ENCODE measurements around the gene CADPS2.
"Not testable (repeated sequence)": the region's sequence is repeated elsewhere in the genome, so short reads cannot be mapped to it uniquely, and the experiment has no call there.

The CADPS2 gene

DNA sequence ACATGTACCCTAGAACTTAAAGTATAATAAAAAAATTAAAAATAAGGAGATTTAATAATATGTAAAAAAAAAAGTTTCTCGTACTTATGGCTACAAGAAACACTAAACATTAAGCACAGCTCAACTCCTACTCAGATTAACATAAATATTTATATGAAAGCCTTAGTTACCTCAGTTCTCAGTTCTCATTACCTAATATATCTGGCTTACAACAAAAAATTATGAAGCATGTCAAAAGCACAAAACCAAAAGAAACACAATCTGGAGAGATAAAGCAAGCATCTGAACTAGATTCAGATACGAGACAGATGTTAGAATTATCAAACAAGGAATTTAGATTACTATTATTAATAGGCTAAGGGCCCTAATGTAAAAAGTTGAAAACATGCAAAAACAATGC, 227.4 kb downstream of the CADPS2 start:
- no peak for DNase-seq

DNA sequence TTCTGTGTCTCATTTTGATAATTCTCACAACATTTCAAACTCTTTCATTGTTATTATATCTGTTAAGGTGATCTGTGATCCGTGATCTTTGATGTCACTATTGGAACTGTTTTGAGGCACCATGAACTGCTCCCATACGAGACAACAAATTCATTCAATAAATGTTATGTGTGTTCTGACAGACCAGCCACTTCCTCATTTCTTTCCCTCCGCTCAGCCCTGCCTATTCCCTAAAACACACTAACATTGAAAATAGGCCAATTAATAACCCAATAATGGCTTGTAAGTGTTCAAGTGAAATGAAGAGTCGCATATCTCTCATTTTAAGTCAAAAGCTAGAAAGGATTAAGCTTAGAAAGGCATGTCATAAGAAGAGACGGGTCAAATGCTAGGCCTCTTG, 232.6 kb downstream of the CADPS2 start:
- DNase-seq = no peak

GRCh38 chr7:122652876-122653275, 233.4 kb downstream of the CADPS2 start:
- no peak for DNase-seq

- no peak for DNase-seq
Observed at GRCh38 chr7:122651451-122651850, 234.8 kb downstream of the CADPS2 start.

GRCh38 chr7:122643250-122643649, 243.0 kb downstream of the CADPS2 start:
- no peak for DNase-seq

GRCh38 chr7:122638459-122638858, 247.8 kb downstream of the CADPS2 start:
- no peak for DNase-seq

DNA sequence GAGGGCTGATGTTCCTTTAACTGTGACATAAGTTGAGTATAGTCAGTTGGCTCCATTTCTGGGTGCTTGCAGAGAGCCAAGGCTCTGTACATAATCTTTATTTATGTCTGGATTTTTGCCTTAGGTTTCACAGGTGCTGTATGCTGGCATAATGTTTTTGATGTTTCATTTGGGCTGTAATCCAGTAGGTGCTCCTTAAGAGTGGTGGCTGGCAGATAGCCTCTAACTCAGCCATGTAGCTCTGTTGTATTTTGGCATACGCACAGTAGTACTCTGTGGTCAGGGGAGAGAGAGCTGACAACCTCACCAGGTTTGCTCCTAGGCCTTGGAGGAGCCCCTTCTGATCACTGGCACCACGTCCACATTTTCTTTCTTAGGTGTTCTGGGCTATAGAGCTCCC, 248.5 kb downstream of the CADPS2 start:
- DNase-seq = no peak

DNA sequence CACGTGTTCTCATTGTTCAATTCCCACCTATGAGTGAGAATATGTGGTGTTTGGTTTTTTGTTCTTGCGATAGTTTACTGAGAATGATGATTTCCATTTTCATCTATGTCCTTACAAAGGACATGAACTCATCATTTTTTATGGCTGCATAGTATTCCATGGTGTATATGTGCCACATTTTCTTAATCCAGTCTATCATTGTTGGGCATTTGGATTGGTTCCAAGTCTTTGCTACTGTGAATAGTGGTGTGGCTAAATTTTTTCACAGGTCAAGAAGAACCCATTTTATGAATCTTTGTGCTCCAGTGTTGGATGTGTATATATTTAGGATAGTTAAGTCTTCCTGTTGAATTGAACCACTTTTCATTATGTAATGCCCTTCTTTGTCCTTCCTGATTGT, 250.8 kb downstream of the CADPS2 start:
- DNase-seq = not testable (repeated sequence)

GRCh38 chr7:122633472-122633871, 252.8 kb downstream of the CADPS2 start:
- no peak for DNase-seq

- DNase-seq = no peak
Observed at GRCh38 chr7:122632238-122632637, 254.0 kb downstream of the CADPS2 start.

GRCh38 chr7:122629412-122629953, 256.8 kb downstream of the CADPS2 start:
- no peak for DNase-seq

DNA sequence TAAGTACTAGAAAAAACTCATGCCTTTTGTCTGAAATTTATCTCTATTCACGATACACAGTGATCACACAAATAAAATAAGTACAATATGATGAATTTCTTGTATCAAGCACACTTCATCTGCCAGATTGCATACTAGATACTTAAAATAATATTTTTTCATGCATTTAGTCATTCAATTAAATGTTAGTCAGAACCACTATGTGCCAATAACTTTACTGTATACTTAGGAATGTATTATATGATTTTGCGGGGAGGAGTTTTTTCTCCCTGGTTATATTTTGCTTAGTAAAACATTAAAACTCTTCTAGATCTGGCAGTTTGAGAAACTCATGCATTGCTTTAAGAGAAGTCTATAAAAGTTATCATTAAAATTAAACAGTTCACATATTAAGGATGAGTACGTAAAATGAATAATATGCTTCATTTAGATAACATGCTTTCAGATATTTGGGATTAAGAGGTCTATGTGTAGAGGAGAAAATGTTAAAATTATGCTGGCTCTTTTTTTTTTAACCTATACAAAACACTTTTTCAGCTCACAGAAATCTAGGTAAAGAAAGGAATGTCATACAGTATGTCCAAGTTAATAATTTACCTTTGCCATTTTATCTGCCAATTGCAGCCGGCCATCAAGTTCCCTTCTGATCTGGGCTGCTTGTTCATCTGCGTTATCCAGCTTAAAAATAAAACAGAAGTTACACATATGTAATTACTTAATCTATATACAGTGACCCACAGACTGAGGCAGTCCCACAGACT, 257.4 kb downstream of the CADPS2 start:
- no peak for DNase-seq

DNA sequence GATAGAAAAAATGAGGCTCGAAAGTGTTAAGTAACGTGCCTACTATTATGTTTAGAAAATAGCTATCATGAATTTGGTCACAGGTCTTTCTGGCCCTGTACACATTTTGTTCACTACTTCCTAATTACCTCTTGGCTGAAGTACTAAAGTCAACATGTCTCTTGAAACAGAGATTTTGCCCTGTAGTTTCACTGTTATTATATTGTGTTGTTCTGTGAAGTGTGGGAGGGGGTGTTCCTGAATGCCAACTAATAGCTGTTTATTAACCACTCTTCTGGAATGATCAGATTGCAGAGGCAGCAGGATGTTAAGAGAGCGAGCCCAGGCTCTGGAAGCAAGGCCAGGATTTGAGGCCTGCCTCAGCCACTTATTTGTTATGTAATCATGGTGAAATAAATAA, 259.5 kb downstream of the CADPS2 start:
- DNase-seq = no peak

DNA sequence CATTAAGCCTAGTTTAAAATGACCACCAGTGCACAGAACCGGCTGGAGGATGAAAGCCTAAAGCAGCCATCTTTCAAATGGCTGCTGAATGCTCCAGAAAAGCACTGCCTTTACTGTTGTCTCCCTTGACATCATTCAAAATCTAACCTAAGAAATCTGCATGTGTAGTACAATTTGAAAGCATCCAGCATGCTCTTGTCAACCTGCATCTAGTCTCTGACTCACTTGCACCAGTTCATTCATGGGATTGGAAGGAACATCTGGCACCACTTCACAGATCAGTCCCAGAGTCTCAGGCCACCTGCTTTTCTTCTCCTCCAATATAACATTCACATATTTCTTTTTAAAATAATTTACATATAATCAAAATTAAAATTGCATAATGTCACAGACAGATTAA, 263.6 kb downstream of the CADPS2 start:
- no peak for DNase-seq

- no peak for DNase-seq
Observed at GRCh38 chr7:122619664-122620063, 266.6 kb downstream of the CADPS2 start.

DNA sequence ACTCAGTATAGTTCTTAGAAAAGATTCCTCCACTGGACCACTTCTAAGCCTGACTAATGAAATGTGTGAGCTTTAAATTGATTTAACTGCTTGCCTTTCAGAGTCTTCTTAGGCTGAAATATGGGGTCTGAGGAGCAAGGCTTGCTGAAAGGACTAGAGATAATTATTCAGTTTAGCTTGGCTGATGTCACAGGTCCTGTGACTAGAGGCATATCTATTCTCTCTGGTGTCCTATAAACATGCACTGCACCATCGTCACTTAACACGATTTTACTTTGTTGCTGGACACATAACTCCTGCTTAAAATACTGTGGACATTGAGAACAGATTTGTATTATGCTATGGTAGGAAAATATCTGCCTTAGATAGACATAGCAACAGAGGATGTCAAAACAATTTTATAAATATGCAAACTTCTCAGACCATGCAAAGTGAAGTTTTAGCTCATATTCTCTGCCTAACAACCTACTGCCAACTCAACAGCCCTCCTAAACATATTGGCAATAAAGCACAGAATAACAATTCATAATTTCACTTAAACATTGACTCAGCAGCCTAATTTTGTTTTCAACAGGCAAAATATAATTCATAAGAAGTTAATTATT, 267.6 kb downstream of the CADPS2 start:
- no peak for DNase-seq

GRCh38 chr7:122616951-122617350, 269.3 kb downstream of the CADPS2 start:
- no peak for DNase-seq

GRCh38 chr7:122605929-122606328, 280.3 kb downstream of the CADPS2 start:
- no peak for DNase-seq

GRCh38 chr7:122604251-122604650, 282.0 kb downstream of the CADPS2 start:
- no peak for DNase-seq

DNA sequence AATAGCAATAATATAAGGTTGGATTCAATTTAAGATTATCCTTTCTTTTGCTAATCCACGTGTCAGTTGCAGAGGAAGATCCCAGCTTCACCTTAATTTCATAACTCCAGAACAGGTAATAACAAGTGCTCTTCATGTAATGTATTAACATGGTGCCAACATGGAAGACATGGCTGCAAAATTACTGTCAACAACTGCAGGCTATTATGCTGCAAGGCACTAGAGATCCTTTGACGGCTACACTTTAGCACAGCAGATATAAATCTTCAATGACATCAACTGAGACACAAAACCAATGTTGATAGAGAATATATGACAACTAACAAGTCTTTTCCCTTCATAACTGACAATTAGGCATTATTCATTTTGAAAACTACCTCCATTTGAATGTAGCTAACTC, 283.5 kb downstream of the CADPS2 start:
- DNase-seq = no peak

DNA sequence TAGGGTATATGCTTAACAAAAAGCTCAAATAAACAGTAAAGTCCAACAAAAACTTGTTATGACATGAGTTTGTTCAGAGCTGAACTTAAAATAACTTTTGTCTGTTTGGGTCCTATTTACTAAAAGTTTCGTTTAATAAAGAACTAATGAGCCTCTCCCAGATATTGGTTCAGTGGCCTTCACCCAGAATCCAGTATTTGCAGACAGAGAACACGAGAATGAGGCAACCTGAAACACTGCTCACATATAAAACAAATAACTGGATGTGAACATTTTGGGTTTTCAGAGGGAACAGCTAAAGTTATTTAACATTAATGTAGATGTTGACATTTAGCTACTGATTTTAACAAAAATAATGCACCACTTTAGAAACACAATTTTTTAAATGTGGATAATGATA, 285.6 kb downstream of the CADPS2 start:
- no peak for DNase-seq

GRCh38 chr7:122600042-122600441, 286.2 kb downstream of the CADPS2 start:
- DNase-seq = no peak

DNA sequence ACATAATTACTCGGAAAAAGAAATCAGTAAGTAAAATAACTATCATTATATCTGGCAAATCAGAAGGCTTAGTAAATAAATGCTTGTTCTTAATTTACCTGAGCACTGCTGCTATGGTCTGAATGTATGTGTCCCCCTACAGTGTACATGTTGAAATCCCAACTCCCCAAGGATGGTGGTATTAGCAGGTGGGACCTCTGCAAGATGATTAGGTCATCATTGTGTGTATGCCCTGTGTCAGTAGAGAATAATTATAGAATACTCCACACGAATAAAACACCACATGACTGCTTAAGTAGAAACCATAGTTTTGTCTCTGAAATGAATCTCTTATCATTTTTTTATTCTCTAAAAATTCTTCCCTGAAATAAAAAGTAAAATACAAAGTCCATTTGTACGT, 289.0 kb downstream of the CADPS2 start:
- no peak for DNase-seq

DNA sequence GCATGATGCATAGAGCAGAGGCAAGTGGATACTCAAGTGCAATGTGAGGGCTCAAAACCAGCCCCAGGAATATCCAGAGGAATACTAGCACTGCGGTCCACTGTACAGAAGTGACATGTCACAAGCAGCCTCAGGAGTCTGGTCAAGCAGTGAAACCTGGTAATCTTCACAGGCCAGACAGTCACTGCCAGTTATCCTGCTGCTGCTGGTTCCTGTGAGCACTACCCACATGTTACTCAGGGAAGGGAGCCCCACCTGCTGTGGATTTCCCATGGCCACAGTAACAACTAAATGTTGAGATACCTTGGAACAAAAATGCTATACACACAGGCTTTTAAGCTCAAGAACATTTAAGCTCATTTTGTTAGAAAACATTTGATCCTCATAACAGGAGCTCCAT, 290.4 kb downstream of the CADPS2 start:
- DNase-seq = no peak

GRCh38 chr7:122588621-122589020, 297.6 kb downstream of the CADPS2 start:
- no peak for DNase-seq
